ENCODE results near the gene MAP1S. TPM values are rescaled to one million over a fixed set of nuclear protein-coding genes. Genes with fewer than 3 reads are reported as not detected.

The MAP1S gene
- total RNA-seq, 2 experiments from 2014 or later = 53.8 to 54.7 TPM

DNA sequence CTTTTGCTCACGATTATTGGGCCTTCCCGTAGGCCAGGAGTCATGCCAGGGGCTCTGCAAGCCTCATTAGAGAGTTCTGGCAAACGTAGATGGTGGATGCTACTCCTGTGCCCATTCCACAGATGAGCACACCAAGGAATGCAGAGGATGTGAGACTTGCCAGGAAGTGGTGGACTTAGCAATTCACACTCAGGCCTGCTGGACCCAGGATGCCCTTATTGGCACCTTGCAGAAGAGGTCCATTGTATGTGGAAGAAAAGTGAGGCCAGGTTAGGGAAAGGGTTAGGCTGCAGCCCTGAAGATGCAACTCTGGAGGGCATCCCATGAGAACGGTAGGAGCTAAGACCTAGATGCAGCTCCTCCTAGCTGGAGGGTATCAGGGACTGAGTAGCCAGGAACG lies 37.0 kb upstream of the MAP1S start:
- DNase-seq (no peak), ATAC-seq (no peak)
- H3K36me3 Mint-ChIP-seq (ENCODE audit: low read depth) = no peaks in the 10 kb centered on the region
- intact Hi-C loops (cut with micrococcal nuclease) = no loop called here
- no peak overlapping the region for H3K27ac Mint-ChIP-seq
- H3K4me3 Mint-ChIP-seq = no peak overlapping the region
- H3K27me3 Mint-ChIP-seq = peaks cover 64% of the 10 kb centered on the region
- POLR2A ChIA-PET = no interaction called here
- peaks cover 3% of the 10 kb centered on the region for H3K4me1 Mint-ChIP-seq (ENCODE audit: low read depth)
- TF ChIP-seq, protein P1, sequence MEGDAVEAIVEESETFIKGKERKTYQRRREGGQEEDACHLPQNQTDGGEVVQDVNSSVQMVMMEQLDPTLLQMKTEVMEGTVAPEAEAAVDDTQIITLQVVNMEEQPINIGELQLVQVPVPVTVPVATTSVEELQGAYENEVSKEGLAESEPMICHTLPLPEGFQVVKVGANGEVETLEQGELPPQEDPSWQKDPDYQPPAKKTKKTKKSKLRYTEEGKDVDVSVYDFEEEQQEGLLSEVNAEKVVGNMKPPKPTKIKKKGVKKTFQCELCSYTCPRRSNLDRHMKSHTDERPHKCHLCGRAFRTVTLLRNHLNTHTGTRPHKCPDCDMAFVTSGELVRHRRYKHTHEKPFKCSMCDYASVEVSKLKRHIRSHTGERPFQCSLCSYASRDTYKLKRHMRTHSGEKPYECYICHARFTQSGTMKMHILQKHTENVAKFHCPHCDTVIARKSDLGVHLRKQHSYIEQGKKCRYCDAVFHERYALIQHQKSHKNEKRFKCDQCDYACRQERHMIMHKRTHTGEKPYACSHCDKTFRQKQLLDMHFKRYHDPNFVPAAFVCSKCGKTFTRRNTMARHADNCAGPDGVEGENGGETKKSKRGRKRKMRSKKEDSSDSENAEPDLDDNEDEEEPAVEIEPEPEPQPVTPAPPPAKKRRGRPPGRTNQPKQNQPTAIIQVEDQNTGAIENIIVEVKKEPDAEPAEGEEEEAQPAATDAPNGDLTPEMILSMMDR (IDR thresholded peaks at IDR 0.05) = no peak
- CTCF ChIA-PET = interaction anchor here (1.2 kb wide), 1 partner anchor 22 kb away, joined by 4 read pairs; no protein-coding TSS in a partner anchor
- H3K9me3 Mint-ChIP-seq = no peaks in the 10 kb centered on the region

- ATAC-seq = no peak
- no peak overlapping the region for H3K27ac Mint-ChIP-seq
- peaks cover 6% of the 10 kb centered on the region for H3K4me1 Mint-ChIP-seq (ENCODE audit: low read depth)
- TF ChIP-seq, protein P1 (IDR thresholded peaks at IDR 0.05) = no peak
- CTCF ChIA-PET = interaction anchor here (1.1 to 1.2 kb wide), 2 partner anchors 21 to 151 kb away, joined by 3 to 4 read pairs; no protein-coding TSS in a partner anchor
- POLR2A ChIA-PET = no interaction called here
- DNase-seq = no peak
- H3K27me3 Mint-ChIP-seq = peaks cover 65% of the 10 kb centered on the region
- no peak overlapping the region for H3K4me3 Mint-ChIP-seq
- intact Hi-C loops (cut with micrococcal nuclease) = no loop called here
- H3K9me3 Mint-ChIP-seq = no peaks in the 10 kb centered on the region
- H3K36me3 Mint-ChIP-seq (ENCODE audit: low read depth) = no peaks in the 10 kb centered on the region
Observed at GRCh38 chr19:17683078-17683477, 36.2 kb upstream of the MAP1S start.

DNA sequence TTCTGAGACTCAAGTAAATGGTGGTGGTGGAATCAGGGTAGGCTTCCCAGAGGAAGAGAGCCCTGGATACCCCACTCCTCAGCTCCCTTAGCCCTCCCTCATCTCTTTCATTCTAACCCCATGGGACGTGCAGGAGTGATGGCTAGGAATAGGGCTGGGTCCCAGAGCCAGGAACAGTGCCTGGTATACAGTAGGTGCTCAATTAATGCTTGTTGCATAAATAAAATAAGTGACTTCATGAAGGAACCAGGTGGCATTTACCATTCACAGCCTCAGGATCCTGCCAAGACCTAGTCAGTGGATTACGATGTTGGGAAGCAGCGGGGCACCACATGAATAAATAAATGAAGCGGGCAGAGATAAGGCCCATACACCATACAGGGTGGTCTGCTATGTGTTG lies 35.0 kb upstream of the MAP1S start:
- POLR2A ChIA-PET = no interaction called here
- TF ChIP-seq, protein P1 (IDR thresholded peaks at IDR 0.05) = no peak
- no peak overlapping the region for H3K27ac Mint-ChIP-seq
- H3K4me1 Mint-ChIP-seq (ENCODE audit: low read depth) = peaks cover 8% of the 10 kb centered on the region
- H3K27me3 Mint-ChIP-seq = peaks cover 69% of the 10 kb centered on the region
- H3K36me3 Mint-ChIP-seq (ENCODE audit: low read depth) = no peaks in the 10 kb centered on the region
- H3K4me3 Mint-ChIP-seq = no peak overlapping the region
- DNase-seq (no peak), ATAC-seq (no peak)
- CTCF ChIA-PET = no interaction called here
- intact Hi-C loops (cut with micrococcal nuclease) = no loop called here
- H3K9me3 Mint-ChIP-seq = no peaks in the 10 kb centered on the region

DNA sequence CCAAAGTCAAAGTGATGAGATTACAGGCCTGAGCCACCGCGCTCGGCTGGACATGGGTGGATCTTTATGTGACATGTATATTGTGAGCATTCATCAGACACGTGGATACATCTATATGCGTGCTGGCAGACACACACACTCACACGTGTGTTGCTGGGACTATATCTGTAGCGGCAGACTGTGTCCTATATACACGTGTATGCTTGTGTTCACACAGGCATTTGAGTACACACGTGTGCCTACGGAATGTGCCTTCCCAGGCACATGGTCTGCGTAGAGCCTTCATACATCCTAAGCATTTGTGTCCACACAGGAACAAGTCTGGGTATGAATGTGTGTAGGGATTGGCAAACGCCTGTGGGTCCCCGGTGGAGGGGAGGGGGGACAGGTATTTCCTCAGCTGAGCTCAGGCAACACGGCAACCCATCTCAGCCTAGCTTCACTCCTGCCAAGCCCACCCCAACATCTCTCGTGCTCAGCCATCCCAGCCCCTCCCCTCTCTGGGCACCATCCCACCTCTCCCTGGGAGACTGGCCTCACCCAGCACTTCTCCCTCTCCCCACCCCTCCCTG lies 33.7 kb upstream of the MAP1S start:
- CTCF ChIA-PET = no interaction called here
- intact Hi-C loops (cut with micrococcal nuclease) = no loop called here
- H3K27ac Mint-ChIP-seq = no peak overlapping the region
- POLR2A ChIA-PET = no interaction called here
- peaks cover 5% of the 10 kb centered on the region for H3K4me1 Mint-ChIP-seq (ENCODE audit: low read depth)
- no peak overlapping the region for H3K4me3 Mint-ChIP-seq
- no peak for DNase-seq
- TF ChIP-seq, protein P1 (IDR thresholded peaks at IDR 0.05) = no peak
- no peaks in the 10 kb centered on the region for H3K36me3 Mint-ChIP-seq (ENCODE audit: low read depth)
- no peaks in the 10 kb centered on the region for H3K9me3 Mint-ChIP-seq
- ATAC-seq = no peak
- peaks cover 67% of the 10 kb centered on the region for H3K27me3 Mint-ChIP-seq

DNA sequence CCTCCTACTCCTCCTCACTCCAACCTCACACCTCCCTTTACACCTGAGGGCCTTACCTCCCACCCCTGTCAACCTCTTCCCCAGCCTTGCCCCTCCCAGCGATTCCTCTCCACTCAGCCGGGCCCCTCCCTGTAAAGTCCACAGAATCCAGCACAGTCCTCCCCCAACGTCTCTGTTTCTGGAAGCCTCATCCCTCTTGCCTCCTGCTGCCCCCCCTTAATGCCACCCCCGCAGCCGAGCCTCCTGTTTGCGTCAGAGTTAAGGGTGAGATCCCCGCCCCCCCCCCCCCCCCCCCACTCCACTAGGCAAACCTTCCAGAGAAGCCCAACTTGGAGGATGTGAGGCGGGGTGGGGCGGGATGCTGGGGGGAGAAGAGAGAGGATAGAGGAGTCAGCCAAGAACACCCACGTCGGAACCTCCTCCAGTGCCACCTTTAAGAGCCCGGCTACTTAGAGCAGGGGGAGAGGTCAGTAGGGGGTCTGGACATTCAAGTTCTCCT lies 33.2 kb upstream of the MAP1S start:
- Mint-ChIP-seq H3K9me3 (no peaks in the 10 kb centered on the region), H3K36me3 (ENCODE audit: low read depth) (no peaks in the 10 kb centered on the region), H3K4me1 (ENCODE audit: low read depth) (peaks cover 5% of the 10 kb centered on the region), H3K27me3 (peaks cover 67% of the 10 kb centered on the region), H3K4me3 (no peak overlapping the region), H3K27ac (no peak overlapping the region)
- TF ChIP-seq, protein P1 (IDR thresholded peaks at IDR 0.05) = no peak
- intact Hi-C loops (cut with micrococcal nuclease) = no loop called here
- ChIA-PET POLR2A (no interaction called here), CTCF (no interaction called here)
- DNase-seq = no peak
- ATAC-seq = no peak
